ENCODE data around the gene LATS2. TPM values are rescaled to one million over a fixed set of nuclear protein-coding genes. Genes with fewer than 3 reads are reported as not detected.
A peak's percentile ranks its signal among the peaks of the same experiment; 100 is the strongest.

Gene LATS2
- total RNA-seq, 1 donor from 2014 or later, result 49.0 TPM

DNA sequence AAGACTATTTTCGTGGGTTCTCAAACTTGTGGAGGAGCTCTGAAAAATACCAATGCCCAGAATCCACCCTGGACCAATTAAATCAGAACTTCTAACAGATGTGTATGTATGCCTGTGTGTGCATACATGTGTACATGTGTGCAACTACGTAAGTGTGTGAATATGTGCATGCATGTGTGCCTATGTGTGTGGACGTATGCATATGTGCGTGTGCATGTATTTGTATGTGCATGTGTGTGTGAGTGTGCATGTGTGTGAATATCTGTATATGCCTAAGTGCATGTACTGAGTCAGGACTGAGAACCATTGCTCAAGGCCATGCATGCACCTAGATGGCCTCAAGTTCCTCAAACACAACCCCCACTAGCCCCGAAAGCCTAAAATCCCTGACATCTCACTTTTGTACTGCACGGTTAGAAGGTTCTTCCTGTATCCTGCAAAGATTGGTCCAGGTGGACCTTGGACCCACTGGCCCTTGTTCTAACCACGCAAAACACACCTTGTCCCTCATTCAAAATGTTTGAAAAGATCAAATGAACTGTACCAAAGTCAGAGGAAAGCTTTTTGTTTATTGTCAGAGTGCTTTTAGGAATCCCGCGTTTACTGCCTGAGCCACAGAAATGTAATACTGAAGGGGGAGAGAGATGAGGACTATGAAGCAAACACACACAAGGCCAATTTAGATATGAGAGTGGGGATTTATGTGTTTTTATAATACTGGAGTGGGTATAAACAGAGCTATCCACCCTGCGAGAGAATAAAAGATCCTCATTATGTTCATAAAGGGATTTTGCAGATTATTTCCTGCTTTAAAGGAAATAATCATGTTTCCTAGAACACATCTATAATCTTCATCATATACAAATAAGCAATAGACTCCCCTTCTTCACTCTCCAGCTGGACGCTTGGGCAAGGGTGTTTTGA, 39.1 kb downstream of the LATS2 start:
- Histone ChIP-seq H3K9me3 (no peaks in the 10 kb centered on the region), H3K4me3 (no peak overlapping the region), H3K27ac (no peak overlapping the region), H3K4me1 (peaks cover 3 to 28% of the 10 kb centered on the region in 2 donors), H3K36me3 (no peaks in the 10 kb centered on the region), H3K27me3 (no peaks in the 10 kb centered on the region)
- intact Hi-C loops (cut with DNase I), result no loop called here
- no peak for DNase-seq (ENCODE audit: low spot score in 2 of 2)
- TF ChIP-seq, protein P1, sequence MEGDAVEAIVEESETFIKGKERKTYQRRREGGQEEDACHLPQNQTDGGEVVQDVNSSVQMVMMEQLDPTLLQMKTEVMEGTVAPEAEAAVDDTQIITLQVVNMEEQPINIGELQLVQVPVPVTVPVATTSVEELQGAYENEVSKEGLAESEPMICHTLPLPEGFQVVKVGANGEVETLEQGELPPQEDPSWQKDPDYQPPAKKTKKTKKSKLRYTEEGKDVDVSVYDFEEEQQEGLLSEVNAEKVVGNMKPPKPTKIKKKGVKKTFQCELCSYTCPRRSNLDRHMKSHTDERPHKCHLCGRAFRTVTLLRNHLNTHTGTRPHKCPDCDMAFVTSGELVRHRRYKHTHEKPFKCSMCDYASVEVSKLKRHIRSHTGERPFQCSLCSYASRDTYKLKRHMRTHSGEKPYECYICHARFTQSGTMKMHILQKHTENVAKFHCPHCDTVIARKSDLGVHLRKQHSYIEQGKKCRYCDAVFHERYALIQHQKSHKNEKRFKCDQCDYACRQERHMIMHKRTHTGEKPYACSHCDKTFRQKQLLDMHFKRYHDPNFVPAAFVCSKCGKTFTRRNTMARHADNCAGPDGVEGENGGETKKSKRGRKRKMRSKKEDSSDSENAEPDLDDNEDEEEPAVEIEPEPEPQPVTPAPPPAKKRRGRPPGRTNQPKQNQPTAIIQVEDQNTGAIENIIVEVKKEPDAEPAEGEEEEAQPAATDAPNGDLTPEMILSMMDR (IDR thresholded peaks at IDR 0.05), result no peak

DNA sequence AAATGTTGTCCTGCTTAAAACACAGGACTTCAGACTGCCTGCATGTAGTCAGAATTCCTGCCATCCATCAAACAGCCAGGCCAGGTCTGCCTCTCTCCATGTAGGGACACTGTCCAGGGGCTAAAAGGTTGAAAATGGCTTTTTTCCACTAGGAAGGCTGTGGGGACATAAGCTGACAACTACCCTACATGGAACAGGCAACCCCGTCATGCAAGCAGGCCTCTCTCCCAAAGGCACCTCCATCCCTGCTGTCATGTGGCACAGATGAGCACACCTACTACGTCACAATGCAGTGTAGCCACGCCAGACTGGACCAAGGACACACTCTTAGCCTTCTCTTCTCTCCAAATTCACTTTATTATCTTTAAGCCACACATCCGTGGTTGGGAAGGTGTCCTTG, 40.8 kb downstream of the LATS2 start:
- Histone ChIP-seq H3K27ac (peak overlapping the region; percentile 57 to 62), H3K4me1 (peaks cover 11 to 44% of the 10 kb centered on the region in 2 donors), H3K36me3 (no peaks in the 10 kb centered on the region), H3K27me3 (no peaks in the 10 kb centered on the region), H3K4me3 (no peak overlapping the region), H3K9me3 (no peaks in the 10 kb centered on the region)
- TF ChIP-seq, protein P1 (IDR thresholded peaks at IDR 0.05), result no peak
- DNase-seq (ENCODE audit: low spot score in 2 of 2), result no peak
- intact Hi-C loops (cut with DNase I), result no loop called here

DNA sequence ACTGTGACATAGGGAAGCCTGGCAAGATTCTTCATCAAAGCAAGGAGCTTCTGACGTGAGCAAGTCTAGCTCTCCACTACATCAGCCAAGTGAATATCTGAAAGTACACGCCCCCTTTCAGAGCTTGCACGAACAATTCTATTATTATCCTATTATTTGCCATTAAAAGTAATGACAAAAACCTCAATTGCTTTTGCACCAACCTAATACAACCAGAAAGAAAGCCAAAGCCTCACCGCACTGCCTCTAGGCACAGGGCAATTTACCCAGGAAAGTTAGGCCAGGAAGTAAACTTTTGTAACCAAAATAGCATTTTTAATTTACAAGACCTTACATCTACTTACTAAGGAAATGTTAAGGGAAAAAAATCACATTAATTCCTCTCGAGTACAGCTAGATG, 41.2 kb downstream of the LATS2 start:
- intact Hi-C loops (cut with DNase I), result no loop called here
- Histone ChIP-seq H3K27ac (peak overlapping the region; percentile 57 to 62), H3K27me3 (no peaks in the 10 kb centered on the region), H3K36me3 (no peaks in the 10 kb centered on the region), H3K4me1 (peaks cover 13 to 46% of the 10 kb centered on the region in 2 donors), H3K4me3 (no peak overlapping the region), H3K9me3 (no peaks in the 10 kb centered on the region)
- no peak for DNase-seq (ENCODE audit: low spot score in 2 of 2)
- TF ChIP-seq, protein P1 (IDR thresholded peaks at IDR 0.05), result no peak

DNA sequence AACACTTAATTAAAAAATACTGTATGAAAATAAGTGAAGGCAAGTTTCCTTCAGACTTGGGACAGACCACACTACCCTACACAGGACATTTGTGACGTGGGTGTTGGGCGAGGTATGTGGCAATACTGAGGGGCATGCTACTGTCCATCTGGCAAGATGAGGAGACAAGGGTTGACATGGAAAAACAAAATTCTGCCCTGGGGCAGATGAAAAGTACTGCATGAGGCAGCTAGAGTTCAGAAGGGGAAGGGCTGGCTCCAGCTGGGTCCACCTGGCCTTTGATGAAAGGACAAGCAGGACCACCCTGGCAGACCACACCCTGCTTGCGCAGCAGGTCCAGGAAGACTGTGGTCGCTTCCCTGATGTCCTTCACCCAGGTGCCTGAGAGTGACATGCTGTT, 43.2 kb downstream of the LATS2 start:
- DNase-seq (ENCODE audit: low spot score in 2 of 2), result no peak
- H3K36me3 ChIP-seq, result no peaks in the 10 kb centered on the region
- no peak overlapping the region for H3K4me3 ChIP-seq
- intact Hi-C loops (cut with DNase I), result no loop called here
- peak overlapping the region in 1 of 2 donors; percentile 45 for H3K27ac ChIP-seq
- no peaks in the 10 kb centered on the region for H3K27me3 ChIP-seq
- H3K9me3 ChIP-seq, result no peaks in the 10 kb centered on the region
- peaks cover 21 to 63% of the 10 kb centered on the region in 2 donors for H3K4me1 ChIP-seq
- TF ChIP-seq, protein P1 (IDR thresholded peaks at IDR 0.05), result no peak

DNA sequence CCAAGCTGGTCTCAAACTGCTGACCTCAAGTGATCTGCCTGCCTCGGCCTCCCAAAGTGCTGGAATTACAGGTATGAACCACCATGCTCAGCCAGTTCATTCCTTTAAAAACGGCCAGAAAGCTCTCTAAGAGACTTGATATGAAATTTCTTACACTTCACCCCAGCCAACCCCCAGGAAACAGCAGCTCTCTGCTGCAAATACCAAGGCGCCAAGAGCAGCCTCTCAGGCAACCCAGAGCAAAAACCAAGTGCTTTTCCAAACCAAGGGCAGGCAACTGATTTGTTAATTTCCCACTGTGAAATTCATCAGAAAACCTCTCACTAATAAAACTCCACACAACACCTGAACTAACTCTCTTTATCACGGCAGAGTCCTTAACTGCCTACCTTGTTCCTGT, 44.9 kb downstream of the LATS2 start:
- intact Hi-C loops (cut with DNase I), result no loop called here
- peak overlapping the region; percentile 45 to 57 for H3K27ac ChIP-seq
- no peaks in the 10 kb centered on the region for H3K36me3 ChIP-seq
- no peaks in the 10 kb centered on the region for H3K9me3 ChIP-seq
- peak overlapping the region in 1 of 2 donors; percentile 13 for H3K4me3 ChIP-seq
- TF ChIP-seq, protein P1 (IDR thresholded peaks at IDR 0.05), result no peak
- peaks cover 21 to 69% of the 10 kb centered on the region in 2 donors for H3K4me1 ChIP-seq
- DNase-seq (ENCODE audit: low spot score in 2 of 2), result no peak
- H3K27me3 ChIP-seq, result no peaks in the 10 kb centered on the region

Data from ascending aorta (tissue), 2 donors.